IMR-90 (cell line): ENCODE results near the gene GCSH. TPM values are rescaled to one million over a fixed set of nuclear protein-coding genes. Genes with fewer than 3 reads are reported as not detected.

Experiments
- ATAC-seq: fragments of 200-7000 bp; cut with Tn5 transposase; 2 replicates; pipeline ENCODE4 v1.9.1; 2020; ENCODE audit warnings: low read depth, mild to moderate bottlenecking, moderate library complexity
- BruUV-seq: library from RNA; stranded (reverse); fragments of 400-500 nt; replicated peaks from 2 replicates; lab custom pipeline; 2021; lab: Mats Ljungman, UMichigan
- CTCF ChIA-PET: fragments of 300-600 bp; formaldehyde crosslinking; extraction: SDS; loops from one replicate; lab custom pipeline; 2021; ENCODE audit warnings: antibody characterized with exemption; lab: Yijun Ruan, JAX
- POLR2A ChIA-PET: fragments of 300-600 bp; sonication (Branson Sonifier 250); formaldehyde crosslinking; loops from one replicate; lab custom pipeline; 2022; ENCODE audit warnings: antibody characterized with exemption; ENCODE audit not compliant: unreplicated experiment; lab: Charles Lee
- DNase-seq: peaks from one replicate; pipeline ENCODE4 v3.0.0; 2013
- H2AFZ ChIP-seq: replicated peaks from 2 replicates; pipeline ENCODE3; 2013; ENCODE audit warnings: low read length, mild to moderate bottlenecking; ENCODE audit not compliant: poor library complexity
- H2AK5ac ChIP-seq: 2 replicates; pipeline ENCODE4 v1.6.1; 2013; ENCODE audit warnings: low read depth, low read length, inconsistent platforms
- H2AK9ac ChIP-seq: replicated peaks from 2 replicates; pipeline ENCODE3; 2013; ENCODE audit warnings: mild to moderate bottlenecking, low read depth, low read length, moderate library complexity; ENCODE audit not compliant: poor library complexity
- H2BK120ac ChIP-seq: 2 replicates; pipeline ENCODE4 v1.6.1; 2013; ENCODE audit warnings: low read depth, low read length, inconsistent platforms
- H2BK15ac ChIP-seq: 3 replicates; pipeline ENCODE4 v1.6.1; 2013; ENCODE audit warnings: low read depth, low read length, inconsistent platforms
- H2BK20ac ChIP-seq: 2 replicates; pipeline ENCODE4 v1.6.1; 2013; ENCODE audit warnings: low read depth, mild to moderate bottlenecking, inconsistent platforms, low read length, moderate library complexity
- H2BK5ac ChIP-seq: 2 replicates; pipeline ENCODE4 v1.6.1; 2013; ENCODE audit warnings: mild to moderate bottlenecking, low read depth, low read length, inconsistent platforms; ENCODE audit not compliant: poor library complexity, severe bottlenecking
- H3K14ac ChIP-seq: replicated peaks from 2 replicates; pipeline ENCODE4 v1.6.1; 2013; ENCODE audit warnings: low read depth, low read length, inconsistent platforms
- H3K18ac ChIP-seq: 2 replicates; pipeline ENCODE4 v1.6.1; 2013; ENCODE audit warnings: low read depth, low read length, control low read depth
- H3K23ac ChIP-seq: 2 replicates; pipeline ENCODE4 v1.6.1; 2013; ENCODE audit warnings: low read depth, low read length, inconsistent platforms
- H3K27ac ChIP-seq: 2 replicates; pipeline ENCODE4 v1.5.1; 2013; ENCODE audit warnings: mild to moderate bottlenecking, control low read depth, low read length; ENCODE audit not compliant: insufficient read depth
- H3K27me3 ChIP-seq: 2 replicates; pipeline ENCODE4 v1.6.1; 2013; ENCODE audit warnings: low read length; ENCODE audit not compliant: control insufficient read depth, insufficient read depth
- H3K36me3 ChIP-seq: 2 replicates; pipeline ENCODE4 v1.6.1; 2013; ENCODE audit warnings: low read length, mixed read lengths; ENCODE audit not compliant: control insufficient read depth, insufficient read depth
- H3K4ac ChIP-seq: 2 replicates; pipeline ENCODE4 v1.6.1; 2013; ENCODE audit warnings: low read depth, low read length, inconsistent platforms
- H3K4me1 ChIP-seq: 2 replicates; pipeline ENCODE4 v1.6.1; 2013; ENCODE audit warnings: low read length, mixed read lengths; ENCODE audit not compliant: control insufficient read depth, insufficient read depth
- H3K4me2 ChIP-seq: 2 replicates; pipeline ENCODE4 v1.6.1; 2013; ENCODE audit warnings: low read depth, mild to moderate bottlenecking, control low read depth, low read length, moderate library complexity
- H3K4me3 ChIP-seq: 2 replicates; pipeline ENCODE4 v1.5.1; 2013; ENCODE audit warnings: low read depth, mild to moderate bottlenecking, control low read depth, low read length, moderate library complexity; ENCODE audit not compliant: insufficient read depth
- H3K56ac ChIP-seq: 2 replicates; pipeline ENCODE4 v1.6.1; 2013; ENCODE audit warnings: low read length, inconsistent platforms; ENCODE audit not compliant: insufficient read depth; ENCODE audit errors: extremely low read depth
- H3K79me1 ChIP-seq, 2 experiments: 2 replicates each; pipeline ENCODE4 v1.6.1; 2013; ENCODE audit warnings: low read length in 2 of 2, inconsistent platforms in 1 of 2, low read depth in 1 of 2
- H3K9ac ChIP-seq: 2 replicates; pipeline ENCODE4 v1.6.1; 2013; ENCODE audit warnings: low read depth, low read length, control low read depth
- H3K9me1 ChIP-seq: 2 replicates; pipeline ENCODE4 v1.6.1; 2013; ENCODE audit warnings: low read length, inconsistent platforms; ENCODE audit not compliant: insufficient read depth
- H3K9me3 ChIP-seq: 2 replicates; pipeline ENCODE4 v1.6.1; 2013; ENCODE audit warnings: low read length; ENCODE audit not compliant: control insufficient read depth, insufficient read depth
- H4K20me1 ChIP-seq: 2 replicates; pipeline ENCODE4 v1.6.1; 2013; ENCODE audit warnings: low read length, inconsistent platforms; ENCODE audit not compliant: insufficient read depth
- H4K5ac ChIP-seq: 2 replicates; pipeline ENCODE4 v1.6.1; 2013; ENCODE audit warnings: mild to moderate bottlenecking, low read depth, low read length, control low read depth
- H4K8ac ChIP-seq, 2 experiments: 2 replicates each; pipeline ENCODE4 v1.6.1; 2013; ENCODE audit warnings: low read depth in 2 of 2, low read length in 2 of 2, control low read depth in 1 of 2, inconsistent platforms in 1 of 2
- H4K91ac ChIP-seq: 2 replicates; pipeline ENCODE4 v1.6.1; 2013; ENCODE audit warnings: low read depth, low read length, inconsistent platforms; ENCODE audit not compliant: insufficient read depth
- BHLHE40 ChIP-seq: fragments of 150-350 bp; IDR thresholded peaks from 2 replicates; pipeline ENCODE4 v1.6.1; 2016; ENCODE audit warnings: mild to moderate bottlenecking, low read depth, low read length
- MXI1 ChIP-seq: IDR thresholded peaks from 2 replicates; pipeline ENCODE4 v1.6.1; 2012; ENCODE audit warnings: low read depth, mild to moderate bottlenecking, low read length, moderate library complexity, borderline replicate concordance
- WGBS, 2 experiments: methylation state at CpG; one replicate each; pipeline versions ENCODE4 v1.1.5 to v1.1.7; 2013; ENCODE audit warnings: missing lambda C conversion rate in 2 of 2; ENCODE audit not compliant: insufficient read length in 1 of 2; ENCODE audit errors: extremely low coverage in 2 of 2; 5-methylcytosine and 5-hydroxymethylcytosine counted together
- dilution Hi-C: fragments of 300-500 bp; cut with HindIII; formaldehyde crosslinking; loops from one replicate; pipeline ENCODE4 v1.14.3; 2018; ENCODE audit warnings: low sequenced_read_pairs; ENCODE audit not compliant: unreplicated experiment
- in situ Hi-C: fragments of 300-500 bp; cut with MboI; formaldehyde crosslinking; loops from 3 replicates; pipeline ENCODE4 v1.14.3; 2019; ENCODE audit warnings: low sequenced_read_pairs, inconsistent platforms, mixed read lengths
- intact Hi-C: fragments of 100-400 bp; cut with micrococcal nuclease; formaldehyde crosslinking; loops from 2 replicates; pipeline ENCODE4 v1.10.0; 2022
- polyA plus RNA-seq, 3 experiments: library from polyadenylated mRNA; depleted of rRNA; stranded (reverse); fragments of >200 nt; gene quantifications; 2 replicates each; pipeline ENCODE4 v1.2.3, GENCODE V29; 2012; ENCODE audit warnings: low replicate concordance in 1 of 3
- total RNA-seq: library from RNA; depleted of rRNA; stranded (reverse); fragments of >200 nt; gene quantifications from 2 replicates; pipeline ENCODE4 v1.2.3, GENCODE V29; 2012

GCSH gene
- total and polyA plus RNA-seq, 2 of the 4 experiments (the other 2 are of a cell fraction), result 9.3 to 21.2 TPM

DNA sequence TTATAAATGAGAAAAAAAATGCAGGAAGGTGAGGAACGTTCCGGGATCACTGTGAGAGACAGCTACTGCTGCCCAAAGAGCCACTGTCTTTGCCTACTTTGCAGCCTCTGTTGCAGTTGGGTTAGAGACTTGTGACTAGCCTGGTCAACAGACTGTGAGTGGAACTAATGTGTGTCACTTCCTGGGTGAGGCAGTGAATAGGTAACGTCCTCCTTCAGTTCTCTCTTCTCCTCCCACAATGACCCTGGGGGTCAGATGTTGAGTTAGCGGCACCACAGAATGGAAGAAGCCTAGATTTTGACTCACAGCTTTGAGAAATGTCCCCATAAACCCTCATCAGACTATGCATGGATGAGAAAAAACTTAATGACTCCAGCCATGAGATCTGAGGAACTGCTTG, 24.4 kb downstream of the GCSH start:
- no peak overlapping the region for H3K9ac ChIP-seq
- H3K18ac ChIP-seq, result no peak overlapping the region
- no peak overlapping the region for H2BK15ac ChIP-seq
- intact Hi-C loops (no loop called here), in situ Hi-C loops (no loop called here), dilution Hi-C loops (no loop called here)
- H2BK120ac ChIP-seq, result no peak overlapping the region
- H3K9me1 ChIP-seq, result 0 out of 2 replicates have a peak, but pooled peaks cover 3% of the 10 kb centered on the region
- H3K14ac ChIP-seq, result no peak overlapping the region
- ChIA-PET POLR2A (no interaction called here), CTCF (no interaction called here)
- no peak overlapping the region for H3K23ac ChIP-seq
- no peak overlapping the region for H3K4me3 ChIP-seq
- H2AFZ ChIP-seq, result peak overlapping the region; percentile 5
- H4K5ac ChIP-seq, result no peak overlapping the region
- no TSS peak for BruUV-seq
- H4K20me1 ChIP-seq, result no peaks in the 10 kb centered on the region; the same call in 1 of the 2 replicates
- H3K9me3 ChIP-seq, result no peaks in the 10 kb centered on the region
- H3K4me1 ChIP-seq, result no peaks in the 10 kb centered on the region
- TF ChIP-seq MXI1, result no peak
- TF ChIP-seq BHLHE40, result no peak
- no peak overlapping the region for H2AK5ac ChIP-seq
- H3K56ac ChIP-seq, result no peak overlapping the region
- H3K79me1 ChIP-seq, result no peaks in the 10 kb centered on the region
- no peak overlapping the region for H3K4ac ChIP-seq
- no peak overlapping the region for H4K8ac ChIP-seq
- no peak for ATAC-seq
- H2AK9ac ChIP-seq, result no peak overlapping the region
- H3K27me3 ChIP-seq, result no peaks in the 10 kb centered on the region
- H3K27ac ChIP-seq, result no peak overlapping the region
- no CpG with 5 or more reads among the region's 4 CpGs for WGBS, 2 experiments
- DNase-seq, result peak; percentile 12
- no peaks in the 10 kb centered on the region for H3K36me3 ChIP-seq
- H2BK20ac ChIP-seq, result no peak overlapping the region
- H4K91ac ChIP-seq, result no peak overlapping the region
- H3K4me2 ChIP-seq, result no peak overlapping the region
- no peak overlapping the region for H2BK5ac ChIP-seq
